NB4 (cell line): ENCODE measurements around the gene DPEP2.

Experiments
- MYC ChIP-seq: IDR thresholded peaks from 2 replicates; pipeline ENCODE4 v1.6.1; 2011; ENCODE audit warnings: low read depth, low read length
- POLR2A ChIP-seq: IDR thresholded peaks from 2 replicates; pipeline ENCODE4 v1.6.1; 2011; ENCODE audit warnings: mild to moderate bottlenecking; ENCODE audit not compliant: insufficient read length; ENCODE audit errors: extremely low read depth
- TF ChIP-seq, protein P1 (sequence below): IDR thresholded peaks from one replicate; pipeline ENCODE4 v1.5.1; 2012; ENCODE audit warnings: low read depth, low read length
- TF ChIP-seq, protein P2 (sequence below): IDR thresholded peaks from 2 replicates; pipeline ENCODE4 v1.6.1; 2011; ENCODE audit warnings: low read depth, low read length

DNA sequence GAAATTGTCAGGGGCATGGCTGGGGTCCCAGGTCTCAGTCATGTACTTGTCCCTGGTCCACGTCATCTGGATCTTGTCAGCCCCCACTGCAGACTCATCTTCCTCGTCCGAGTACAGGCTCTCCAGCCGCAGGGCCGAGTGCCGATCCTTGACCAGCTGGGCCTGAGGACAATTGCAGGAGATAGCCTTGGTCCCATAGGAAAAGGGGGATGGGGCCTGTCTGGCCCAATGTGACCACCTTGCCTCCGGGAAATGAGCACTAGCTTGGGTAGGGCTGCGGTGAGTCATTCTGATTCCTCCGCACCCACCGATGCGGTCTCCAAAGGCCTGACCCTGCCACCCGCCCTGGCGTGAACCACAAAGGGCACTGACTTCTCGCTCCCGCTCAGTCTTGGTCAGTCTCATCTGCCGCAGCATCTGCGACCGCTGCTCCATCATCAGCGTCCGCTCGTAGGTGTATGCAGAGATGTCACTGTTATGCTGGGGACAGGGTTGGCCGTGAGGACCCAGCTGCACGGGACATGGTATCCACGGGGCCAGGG is 53.8 kb downstream of the DPEP2 start:
- TF ChIP-seq POLR2A (no peak), MYC (no peak)
- TF ChIP-seq, protein P1, sequence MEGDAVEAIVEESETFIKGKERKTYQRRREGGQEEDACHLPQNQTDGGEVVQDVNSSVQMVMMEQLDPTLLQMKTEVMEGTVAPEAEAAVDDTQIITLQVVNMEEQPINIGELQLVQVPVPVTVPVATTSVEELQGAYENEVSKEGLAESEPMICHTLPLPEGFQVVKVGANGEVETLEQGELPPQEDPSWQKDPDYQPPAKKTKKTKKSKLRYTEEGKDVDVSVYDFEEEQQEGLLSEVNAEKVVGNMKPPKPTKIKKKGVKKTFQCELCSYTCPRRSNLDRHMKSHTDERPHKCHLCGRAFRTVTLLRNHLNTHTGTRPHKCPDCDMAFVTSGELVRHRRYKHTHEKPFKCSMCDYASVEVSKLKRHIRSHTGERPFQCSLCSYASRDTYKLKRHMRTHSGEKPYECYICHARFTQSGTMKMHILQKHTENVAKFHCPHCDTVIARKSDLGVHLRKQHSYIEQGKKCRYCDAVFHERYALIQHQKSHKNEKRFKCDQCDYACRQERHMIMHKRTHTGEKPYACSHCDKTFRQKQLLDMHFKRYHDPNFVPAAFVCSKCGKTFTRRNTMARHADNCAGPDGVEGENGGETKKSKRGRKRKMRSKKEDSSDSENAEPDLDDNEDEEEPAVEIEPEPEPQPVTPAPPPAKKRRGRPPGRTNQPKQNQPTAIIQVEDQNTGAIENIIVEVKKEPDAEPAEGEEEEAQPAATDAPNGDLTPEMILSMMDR: no peak
- TF ChIP-seq, protein P2, sequence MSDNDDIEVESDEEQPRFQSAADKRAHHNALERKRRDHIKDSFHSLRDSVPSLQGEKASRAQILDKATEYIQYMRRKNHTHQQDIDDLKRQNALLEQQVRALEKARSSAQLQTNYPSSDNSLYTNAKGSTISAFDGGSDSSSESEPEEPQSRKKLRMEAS: no peak
